Stimulated activated CD8-positive, alpha-beta memory T cell treated with anti-CD3 and anti-CD28 coated beads, Interleukin-15, amount 100 ng/mL, for 4 hours (primary cell): ENCODE results near the gene DCAF5.
"Not testable (repeated sequence)": the region's sequence is repeated elsewhere in the genome, so short reads cannot be mapped to it uniquely, and the experiment has no call there.

Source experiments
- DNase-seq, 2 donors: peaks; one replicate each; pipeline ENCODE4 v3.0.0-alpha.2; 2020; ENCODE audit warnings: low read depth in 2 of 2

DCAF5 gene, protein sequence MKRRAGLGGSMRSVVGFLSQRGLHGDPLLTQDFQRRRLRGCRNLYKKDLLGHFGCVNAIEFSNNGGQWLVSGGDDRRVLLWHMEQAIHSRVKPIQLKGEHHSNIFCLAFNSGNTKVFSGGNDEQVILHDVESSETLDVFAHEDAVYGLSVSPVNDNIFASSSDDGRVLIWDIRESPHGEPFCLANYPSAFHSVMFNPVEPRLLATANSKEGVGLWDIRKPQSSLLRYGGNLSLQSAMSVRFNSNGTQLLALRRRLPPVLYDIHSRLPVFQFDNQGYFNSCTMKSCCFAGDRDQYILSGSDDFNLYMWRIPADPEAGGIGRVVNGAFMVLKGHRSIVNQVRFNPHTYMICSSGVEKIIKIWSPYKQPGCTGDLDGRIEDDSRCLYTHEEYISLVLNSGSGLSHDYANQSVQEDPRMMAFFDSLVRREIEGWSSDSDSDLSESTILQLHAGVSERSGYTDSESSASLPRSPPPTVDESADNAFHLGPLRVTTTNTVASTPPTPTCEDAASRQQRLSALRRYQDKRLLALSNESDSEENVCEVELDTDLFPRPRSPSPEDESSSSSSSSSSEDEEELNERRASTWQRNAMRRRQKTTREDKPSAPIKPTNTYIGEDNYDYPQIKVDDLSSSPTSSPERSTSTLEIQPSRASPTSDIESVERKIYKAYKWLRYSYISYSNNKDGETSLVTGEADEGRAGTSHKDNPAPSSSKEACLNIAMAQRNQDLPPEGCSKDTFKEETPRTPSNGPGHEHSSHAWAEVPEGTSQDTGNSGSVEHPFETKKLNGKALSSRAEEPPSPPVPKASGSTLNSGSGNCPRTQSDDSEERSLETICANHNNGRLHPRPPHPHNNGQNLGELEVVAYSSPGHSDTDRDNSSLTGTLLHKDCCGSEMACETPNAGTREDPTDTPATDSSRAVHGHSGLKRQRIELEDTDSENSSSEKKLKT

DNA sequence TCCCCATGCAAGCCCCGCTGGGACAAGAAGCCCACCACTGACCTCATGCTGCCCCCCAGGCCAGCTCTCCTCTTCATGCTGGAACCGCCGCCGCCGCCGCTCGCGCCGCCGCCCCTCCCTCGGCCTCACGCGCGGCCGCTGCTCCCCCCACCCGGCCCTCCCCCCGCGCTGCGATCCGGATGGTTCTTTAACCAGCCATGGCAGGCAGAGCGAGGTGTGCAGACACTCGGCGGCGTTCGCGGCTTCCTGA lies at the start of gene DCAF5:
Gene DCAF5 (minus strand): TSS at position 218 of the 250 bp plus-strand sequence. CDS start 141 bp downstream, at position 77.
- peak in 1 of 2 donors; percentile 86 for DNase-seq

DNA sequence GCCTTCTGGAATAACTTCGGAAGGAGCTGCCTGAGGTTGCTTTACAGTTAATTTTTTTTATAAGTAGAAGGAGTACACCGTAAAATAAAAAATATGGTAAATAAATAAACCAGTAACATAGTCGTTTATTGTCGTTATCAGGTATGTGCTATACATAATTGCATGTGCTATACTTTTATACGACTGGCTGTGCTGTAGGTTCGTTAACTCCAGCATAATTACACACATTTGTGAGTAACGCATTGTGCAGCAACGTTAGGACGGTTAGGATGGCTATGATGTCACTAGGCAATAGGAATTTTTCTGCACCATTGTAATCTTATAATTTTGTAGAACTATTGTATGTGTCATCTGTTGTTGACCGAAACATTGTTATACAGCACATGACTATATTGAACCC lies 46.9 kb upstream of the DCAF5 start:
- no peak for DNase-seq

DNA sequence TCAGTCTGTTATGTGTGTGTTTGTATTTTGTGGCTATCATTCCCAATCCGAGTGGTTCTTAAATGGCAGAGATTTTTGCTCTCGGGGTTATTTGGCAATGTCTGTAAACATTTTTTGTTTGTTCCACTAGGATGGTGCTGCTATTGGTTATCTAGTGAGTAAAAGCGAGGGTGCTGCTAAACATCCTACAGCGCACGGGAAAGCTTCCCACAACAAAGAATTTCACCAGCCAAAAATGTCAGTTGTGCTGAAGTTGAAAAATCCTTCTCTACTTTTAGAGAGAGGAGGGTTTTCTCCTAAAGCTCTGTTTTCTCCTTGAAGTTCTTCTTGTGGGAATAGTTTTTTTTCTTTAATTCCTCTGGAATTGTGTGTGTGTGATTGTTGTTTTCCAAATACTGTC lies 40.8 kb upstream of the DCAF5 start:
- DNase-seq, result no peak

DNA sequence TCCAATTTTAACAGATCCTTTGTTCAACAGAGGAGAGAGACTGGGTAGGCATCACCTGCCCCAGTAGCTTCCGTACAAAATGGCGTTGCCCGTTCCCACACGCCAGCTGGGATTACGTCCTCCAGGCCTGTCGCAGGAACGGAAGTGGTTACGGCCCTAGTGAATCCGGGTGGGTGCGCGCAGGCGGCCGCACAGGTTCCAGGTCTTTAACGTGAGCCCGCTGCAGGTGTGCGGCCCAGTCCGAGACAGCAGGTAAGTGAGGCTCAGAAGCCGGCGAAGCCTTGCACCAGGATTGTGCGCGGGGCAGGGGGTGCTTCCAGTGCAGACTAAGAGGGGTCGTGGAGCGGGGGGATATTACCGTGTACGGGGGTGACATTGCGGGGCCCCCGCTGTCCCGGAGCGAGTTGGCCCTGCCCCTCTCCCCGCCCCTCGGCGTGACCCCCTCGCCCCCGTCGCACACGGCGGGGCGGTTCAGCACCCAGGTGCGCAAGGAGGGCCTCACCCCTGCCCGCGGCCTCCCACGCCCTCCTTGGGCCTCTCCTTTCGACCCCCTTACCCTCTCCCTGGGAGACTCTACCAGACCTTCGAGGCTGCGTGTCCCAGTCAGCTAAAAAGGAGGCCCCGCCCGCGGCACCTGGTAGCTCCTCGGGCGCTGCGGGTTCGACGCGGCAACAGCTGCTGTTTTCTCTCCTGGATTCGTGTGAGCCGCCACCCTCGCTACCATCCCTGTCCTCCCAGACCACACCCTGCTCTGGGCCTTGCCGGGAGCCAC lies 38.6 kb upstream of the DCAF5 start, which contains the start of gene EXD2:
Gene EXD2 (plus strand): TSS at position 159 of the 772 bp plus-strand sequence. CDS start 17,973 bp downstream, outside the sequence.
- DNase-seq, result peak; percentile 38 to 42

DNA sequence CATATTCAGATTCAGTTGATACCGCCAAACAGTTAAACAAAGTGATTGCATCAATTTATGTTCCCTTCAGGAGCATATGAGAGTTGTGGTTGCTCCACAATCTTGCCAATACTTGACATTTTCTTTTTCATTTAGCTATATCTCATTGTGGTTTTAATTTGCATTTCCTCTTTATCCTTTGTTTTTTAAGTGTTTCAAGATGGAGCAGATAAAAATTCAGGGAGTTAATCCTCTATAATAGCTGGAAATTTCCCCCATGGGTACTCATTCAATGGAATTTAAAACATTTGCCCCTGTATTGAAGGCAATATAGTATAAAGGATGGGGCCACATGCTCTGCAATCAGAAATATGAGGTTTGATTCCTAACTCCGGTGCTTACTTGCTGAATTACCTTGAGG lies 37.3 kb upstream of the DCAF5 start:
- no peak for DNase-seq

DNA sequence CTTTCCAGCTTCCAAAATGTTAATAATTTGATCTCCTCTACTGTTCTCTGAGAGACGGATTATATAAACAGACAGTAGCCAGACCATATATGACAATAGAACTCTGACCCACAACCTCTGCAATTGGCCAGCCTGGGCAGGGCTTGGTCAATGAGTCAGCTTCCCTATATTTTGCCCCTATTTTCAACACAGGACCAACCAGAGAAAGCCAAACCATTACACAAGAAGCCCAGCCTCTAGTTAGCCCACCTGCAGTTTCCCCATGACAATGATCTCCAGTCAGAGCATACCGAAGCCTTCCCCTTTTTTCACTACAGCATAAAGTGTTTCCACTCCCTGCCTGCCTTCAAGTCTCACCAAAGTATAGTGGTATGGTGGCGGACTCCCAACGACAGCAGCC lies 30.8 kb upstream of the DCAF5 start:
- no peak for DNase-seq

DNA sequence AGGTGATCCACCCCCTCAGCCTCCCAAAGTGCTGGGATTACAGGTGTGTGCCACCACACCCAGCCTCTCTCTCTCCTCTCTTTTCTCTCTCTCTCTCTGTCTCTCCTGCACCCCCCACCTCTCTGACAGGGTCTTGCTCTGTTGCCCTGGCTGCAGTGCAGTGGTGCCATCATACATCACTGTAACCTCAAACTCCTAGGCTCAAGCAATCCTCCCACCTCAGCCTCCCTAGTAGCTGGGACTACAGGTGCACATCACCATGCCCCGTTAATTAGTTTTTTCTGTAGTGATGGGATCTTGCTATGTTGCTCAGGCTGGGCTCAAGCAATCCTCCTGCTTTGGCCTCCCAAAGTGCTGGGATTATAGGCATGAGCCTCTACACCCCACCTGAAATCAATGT lies 29.7 kb upstream of the DCAF5 start:
- not testable (repeated sequence) for DNase-seq

DNA sequence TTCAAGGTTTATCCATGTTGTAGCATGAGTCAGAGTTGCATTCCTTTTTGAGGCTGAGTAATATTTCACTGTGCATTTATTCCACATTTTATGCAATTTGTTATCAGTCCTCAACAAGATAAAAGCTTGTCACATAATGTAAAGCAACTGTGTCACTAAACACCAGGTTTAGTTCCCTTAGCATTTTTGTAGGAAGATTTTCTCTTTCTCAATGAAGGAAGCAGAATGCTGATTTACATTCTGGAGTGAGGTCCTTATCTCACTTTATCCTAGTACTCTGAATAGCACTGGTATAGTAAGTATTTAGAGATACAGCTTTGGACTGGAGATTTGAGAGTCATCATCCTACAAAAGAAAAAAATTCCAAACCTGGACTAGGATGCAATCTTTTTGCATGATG lies 28.6 kb upstream of the DCAF5 start:
- DNase-seq, result no peak

DNA sequence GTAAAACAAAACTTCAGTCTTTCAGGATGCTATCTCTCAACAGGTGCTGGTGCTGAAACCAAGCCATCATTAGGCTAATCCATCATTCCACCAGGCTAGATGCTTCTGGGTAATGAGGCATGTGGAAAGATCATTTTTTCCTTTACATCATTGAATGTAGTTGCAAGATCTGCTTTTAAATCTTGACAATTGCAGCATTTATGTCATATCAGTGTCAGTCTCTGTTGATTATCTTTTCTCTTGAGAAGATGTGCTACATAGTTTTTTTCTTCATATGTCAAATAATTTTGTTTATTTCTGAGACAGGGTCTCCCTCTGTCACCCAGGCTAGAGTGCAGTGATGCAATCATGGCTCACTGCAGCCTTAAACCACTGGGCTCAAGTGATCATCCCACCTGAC lies 22.2 kb upstream of the DCAF5 start:
- DNase-seq, result no peak

DNA sequence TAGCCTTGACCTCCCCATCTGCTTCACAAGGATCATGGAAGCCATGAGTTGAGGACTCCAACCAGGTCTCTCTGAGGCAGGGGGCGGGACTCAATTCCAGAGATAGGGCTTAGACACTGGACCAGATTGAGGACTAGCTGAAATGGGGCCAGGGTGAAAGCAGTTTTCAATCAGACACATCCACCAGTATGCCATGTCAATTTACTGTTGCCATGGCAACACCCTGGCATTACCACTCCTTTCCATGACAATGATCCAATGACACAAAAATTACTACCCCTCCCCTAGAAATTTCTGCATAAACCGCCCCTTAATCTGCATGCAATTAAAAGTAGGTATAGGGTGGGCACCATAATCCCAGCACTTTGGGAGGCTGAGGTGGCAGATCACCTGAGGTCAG lies 18.6 kb upstream of the DCAF5 start:
- DNase-seq, result no peak

DNA sequence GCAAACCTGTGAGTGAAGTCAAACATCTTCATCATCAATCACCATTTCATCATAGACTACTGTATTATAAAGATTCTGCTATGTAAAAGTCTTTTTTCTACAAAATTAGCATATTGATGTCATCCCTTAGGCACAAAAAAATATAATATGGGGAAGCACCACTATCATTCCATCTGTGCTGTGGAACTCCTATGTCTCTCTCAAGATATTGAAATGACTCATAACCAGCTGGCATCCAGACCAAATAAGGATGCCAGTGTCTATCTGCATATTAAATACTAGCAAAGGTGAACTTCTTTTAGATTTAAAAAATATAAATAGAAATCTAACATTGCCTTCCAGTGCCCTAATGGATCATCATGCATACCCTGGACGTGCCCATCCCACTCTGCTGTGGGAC lies 17.9 kb upstream of the DCAF5 start:
- no peak for DNase-seq

DNA sequence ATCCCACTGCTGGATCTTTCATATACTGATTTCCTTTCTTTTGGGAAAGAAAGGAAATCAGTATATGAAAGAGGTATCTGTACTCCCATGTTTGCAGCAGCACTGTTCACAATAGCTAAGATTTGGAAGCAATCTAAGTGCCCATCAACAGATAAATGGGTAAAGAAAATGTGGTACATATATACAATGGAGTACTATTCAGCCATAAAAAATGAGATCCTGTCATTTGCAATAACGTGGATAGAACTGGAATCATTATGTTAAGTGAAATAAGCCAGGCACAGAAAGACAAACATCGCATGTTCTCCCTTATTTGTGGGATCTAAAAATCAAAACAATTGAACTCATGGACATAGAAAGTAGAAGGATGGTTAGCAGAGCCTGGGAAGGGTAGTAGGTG lies 12.9 kb upstream of the DCAF5 start:
- DNase-seq, result not testable (repeated sequence)

DNA sequence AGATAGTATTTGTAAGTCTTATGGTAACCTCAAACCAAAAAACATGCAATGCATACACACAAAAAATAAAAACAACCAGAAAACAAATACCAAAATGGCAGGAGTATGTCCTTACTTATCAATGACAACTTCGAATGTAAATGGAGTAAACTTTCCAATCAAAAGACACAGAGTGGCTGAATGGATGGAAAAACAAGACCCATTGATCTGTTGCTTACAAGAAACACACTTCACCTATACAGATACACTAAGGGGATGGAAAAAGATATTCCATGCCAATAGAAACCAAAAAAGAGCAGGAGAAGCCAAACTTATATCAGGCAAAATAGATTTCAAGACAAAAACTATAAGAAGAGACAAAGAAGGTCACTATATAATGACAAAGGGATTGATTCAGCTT lies 8.7 kb upstream of the DCAF5 start:
- no peak for DNase-seq

DNA sequence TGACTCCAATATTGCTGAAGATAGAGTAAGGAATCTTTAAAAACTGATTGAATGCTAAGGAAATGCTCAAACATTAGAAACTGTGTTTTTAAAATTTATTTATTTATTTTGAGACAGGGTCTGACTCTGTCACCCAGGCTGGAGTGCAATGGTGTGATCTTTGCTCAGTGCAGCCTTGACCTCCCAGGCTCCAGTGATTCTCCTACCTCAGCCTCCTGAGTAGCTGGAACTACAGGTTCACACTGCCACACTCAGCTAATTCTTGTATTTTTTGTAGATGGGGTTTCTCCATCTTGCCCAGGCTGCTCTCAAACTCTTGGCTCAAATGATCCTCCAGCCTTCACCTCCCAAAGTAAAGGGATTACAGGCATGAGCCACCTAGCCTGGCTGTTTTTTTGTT lies 3.3 kb upstream of the DCAF5 start:
- no peak for DNase-seq

DNA sequence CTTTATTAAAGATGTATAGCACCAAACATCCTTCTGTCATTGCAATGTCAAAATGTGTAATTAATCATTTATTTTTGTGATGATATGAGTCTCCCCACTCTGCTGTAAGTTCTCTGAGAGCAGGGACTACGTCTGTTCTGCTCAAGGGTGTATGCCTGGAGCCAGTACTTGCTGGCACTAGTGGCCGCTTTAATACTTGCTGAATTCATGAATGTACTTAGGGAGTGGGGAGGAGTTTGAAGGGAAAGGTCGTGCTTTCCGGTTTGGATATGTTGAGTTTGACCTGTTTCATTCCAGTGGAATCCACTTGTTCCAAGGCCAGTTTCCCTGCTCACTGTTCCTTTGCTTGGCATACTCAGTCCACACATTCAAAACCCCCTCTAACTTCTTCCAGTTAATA lies 1.9 kb upstream of the DCAF5 start:
- no peak for DNase-seq

DNA sequence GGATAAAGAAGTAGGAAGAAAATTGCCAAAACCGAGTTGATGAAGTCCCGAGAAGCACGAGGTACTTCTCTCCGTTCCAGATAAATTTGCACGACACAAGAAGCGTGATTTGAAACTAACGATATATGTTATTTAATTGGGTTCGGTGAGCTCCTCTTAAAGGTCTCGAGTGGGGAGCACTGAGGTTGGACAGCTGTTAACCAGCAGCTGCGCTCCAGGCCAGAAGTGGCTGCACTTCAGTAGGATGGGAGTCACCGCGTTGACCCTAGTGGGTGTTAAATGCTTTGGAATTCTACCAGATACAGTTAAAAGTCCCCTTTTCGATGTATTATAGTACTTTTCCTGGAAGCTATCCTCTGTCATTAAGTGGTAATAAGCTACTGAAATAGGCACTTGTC lies 953 bp upstream of the DCAF5 start:
- no peak for DNase-seq

DNA sequence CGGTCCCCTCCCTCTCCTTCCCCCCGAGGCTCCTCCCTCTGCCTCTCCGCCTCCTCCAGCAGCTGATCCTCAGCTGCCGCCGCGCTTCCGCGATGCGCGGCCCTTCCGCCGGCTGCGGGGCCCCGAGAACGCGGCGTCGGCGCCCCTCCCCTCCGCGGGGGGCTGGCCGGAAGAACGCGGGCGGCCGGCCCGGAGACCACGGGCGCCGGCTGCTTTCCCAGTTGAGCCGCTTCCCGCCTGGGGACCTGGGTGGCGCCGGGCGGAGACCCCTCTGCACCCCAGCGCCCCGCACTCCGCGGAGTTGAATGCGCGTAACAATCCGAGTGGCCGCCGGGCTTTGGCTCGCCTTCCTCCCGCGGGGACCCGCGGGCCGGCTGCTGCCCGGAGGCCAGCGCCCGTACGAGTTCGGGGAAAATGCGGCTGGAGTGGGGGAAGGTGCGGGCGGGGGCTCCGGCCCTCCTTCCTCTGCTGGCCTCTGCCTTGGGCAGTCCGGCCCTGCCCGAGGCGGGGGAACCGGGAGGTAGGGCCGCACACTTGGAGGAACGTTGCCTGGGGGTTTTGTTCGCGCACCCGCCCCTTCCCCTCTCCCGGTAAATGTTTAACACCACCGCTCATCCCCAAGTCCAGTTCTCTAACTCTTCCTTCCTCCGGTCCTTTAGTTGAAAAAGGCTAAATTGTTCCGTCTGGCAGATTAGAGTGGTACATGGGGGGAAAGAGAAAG lies 393 bp upstream of the DCAF5 start:
- peak in 1 of 2 donors; percentile 88 for DNase-seq

DNA sequence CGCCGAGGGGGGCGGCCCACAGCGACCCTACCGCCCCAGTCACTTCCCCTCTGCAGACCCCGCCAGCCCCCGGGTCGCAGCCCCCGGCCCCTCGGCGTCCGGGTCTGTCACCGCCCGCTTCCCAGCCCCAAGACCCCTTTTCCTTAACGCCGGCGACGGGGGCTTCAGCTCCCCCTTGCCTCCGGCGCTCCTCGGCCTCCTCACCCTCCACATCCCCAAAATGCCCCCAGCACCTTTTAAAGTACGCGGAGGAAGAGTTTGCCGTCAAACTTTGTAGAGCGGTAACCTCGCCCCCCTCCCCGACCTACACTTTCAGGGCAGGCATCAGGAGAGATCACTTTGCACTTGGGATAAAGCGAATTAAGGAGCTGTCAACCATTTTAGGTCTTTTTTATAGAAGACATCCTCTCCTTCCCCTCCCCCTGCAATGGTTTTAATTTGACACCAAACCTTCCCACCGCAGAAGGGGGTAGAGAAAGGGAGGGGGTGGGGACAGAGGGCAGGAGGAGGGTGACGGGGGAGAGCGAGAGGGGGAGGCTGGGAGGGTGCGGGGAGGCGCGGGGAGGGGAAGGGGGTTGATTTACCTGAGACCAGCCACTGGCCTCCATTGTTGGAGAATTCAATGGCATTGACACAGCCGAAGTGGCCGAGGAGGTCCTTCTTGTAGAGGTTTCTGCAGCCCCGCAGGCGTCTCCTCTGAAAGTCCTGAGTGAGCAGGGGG lies 578 bp downstream of the DCAF5 start:
- peak in 1 of 2 donors; percentile 21 for DNase-seq

DNA sequence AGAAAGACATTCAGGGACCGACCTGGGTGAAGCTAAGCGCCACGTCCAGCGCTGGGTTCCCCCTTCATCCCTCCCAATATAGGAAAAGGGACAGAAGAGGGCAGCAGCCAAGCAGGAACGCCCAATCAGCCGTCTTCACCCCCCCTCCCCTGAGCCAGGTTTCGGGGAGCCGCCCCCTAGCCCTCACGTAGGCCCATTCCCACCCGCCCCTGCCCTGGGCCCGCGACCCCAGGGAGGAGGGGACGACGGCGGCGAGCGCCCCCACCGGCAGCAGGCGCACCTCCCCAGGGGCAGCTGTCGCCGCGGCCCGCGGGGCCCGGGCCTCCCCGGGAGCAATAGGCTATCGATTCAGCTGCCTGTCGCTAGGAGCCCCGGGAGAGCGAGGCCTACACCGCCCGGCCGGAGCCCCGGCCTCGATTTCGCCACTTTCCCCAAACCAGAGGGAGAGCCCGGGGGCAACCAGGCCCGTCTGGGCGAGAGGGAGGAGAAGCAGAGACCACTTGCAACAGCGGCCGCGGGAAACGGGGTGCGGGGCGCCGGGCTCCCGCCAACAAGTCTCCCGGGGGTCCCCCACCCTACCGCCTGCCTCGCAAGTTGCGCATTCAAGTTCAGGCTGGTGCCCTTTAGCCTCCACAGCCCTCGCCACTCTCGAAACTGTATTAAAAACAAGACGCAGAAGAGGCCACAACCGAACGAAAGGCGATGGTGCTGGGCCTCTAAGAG lies 1.3 kb downstream of the DCAF5 start:
- DNase-seq, result peak; percentile 57 to 66
